Measurements from ENCODE around the gene NUMA1. TPM values are rescaled to one million over a fixed set of nuclear protein-coding genes. Genes with fewer than 3 reads are reported as not detected.

NUMA1 gene
- total and polyA plus RNA-seq, 9 of the 15 experiments (the other 6 are each of a cell fraction or from before 2014, with no cell fraction given) = 4.1 to 104 (median 51.2) TPM

DNA sequence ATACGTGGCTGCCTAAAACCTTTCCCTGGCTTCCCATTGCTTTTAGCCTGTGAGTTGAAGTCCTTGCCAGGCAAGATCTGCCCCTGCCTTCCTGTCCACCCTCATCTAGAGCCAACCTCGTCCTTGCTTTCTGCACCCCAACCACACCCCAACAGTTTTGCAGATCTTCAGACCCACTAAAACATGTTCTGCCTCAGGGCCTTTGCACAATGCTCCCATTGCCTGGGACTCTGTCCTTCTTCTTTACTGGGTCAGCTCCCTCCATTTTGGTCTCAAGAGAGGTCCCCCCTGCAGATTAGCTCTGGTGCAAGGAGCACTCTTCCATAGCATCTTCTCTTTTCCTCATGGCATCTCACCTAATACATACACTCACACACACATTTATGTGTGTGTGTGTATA lies 40.6 kb upstream of the NUMA1 start:
- ChIA-PET CTCF (ENCODE audit: low intra/inter-chr PET ratio) (no interaction called here), POLR2A (interaction anchor here (0.6 to 1.5 kb wide), 2 partner anchors 9 to 1638 kb away, joined by 3 to 5 read pairs; partner anchors contain the start of gene ANAPC15)
- 49% methylated on average over 2 of the region's 2 CpGs for WGBS (ENCODE audit: insufficient coverage, low coverage, missing lambda C conversion rate)
- intact Hi-C loops (cut with micrococcal nuclease) = no loop called here
- no TSS peak for BruUV-seq (replicated peaks)
- peaks cover 31 to 40% of the 10 kb centered on the region in 2 experiments for H3K4me1 ChIP-seq (replicated peaks in 1 of 2; ENCODE audit: control insufficient read depth in 2 of 2, insufficient read depth in 2 of 2, low read length in 2 of 2)
- no peak overlapping the region for H3K4me3 ChIP-seq
- no peaks in the 10 kb centered on the region for H3K79me2 ChIP-seq (ENCODE audit: control insufficient read depth, insufficient read depth, low read length)
- H3K4me2 ChIP-seq (ENCODE audit: insufficient read depth, low read length) = no peak overlapping the region
- peak overlapping the region; percentile 17; the same call in 1 of the 2 replicates for H2AFZ ChIP-seq (ENCODE audit: low read depth, low read length)
- H3K9me3 ChIP-seq (replicated peaks; ENCODE audit: control insufficient read depth, insufficient read depth, low read depth, low read length) = no peaks in the 10 kb centered on the region
- no peak for DNase-seq (ENCODE audit: extremely low read depth in 1 of 4, low spot score in 3 of 4)
- FAIRE-seq = no peak
- TF ChIP-seq CHD4 (IDR thresholded peaks at IDR 0.05; ENCODE audit: insufficient read depth, insufficient replicate concordance, low read depth, low read length, poor library complexity, severe bottlenecking) (no peak), RBM25 (IDR thresholded peaks at IDR 0.05; ENCODE audit: low read depth, low read length, severe bottlenecking) (peak; percentile 59)
- H3K9me1 ChIP-seq (ENCODE audit: control insufficient read depth, insufficient read depth, low read length) = no peaks in the 10 kb centered on the region
- H3K27ac ChIP-seq (ENCODE audit: extremely low read depth, low read depth, low read length) = no peak overlapping the region
- H3K36me3 ChIP-seq (ENCODE audit: control insufficient read depth, insufficient read depth, low read length) = no peaks in the 10 kb centered on the region
- H3K27me3 ChIP-seq (ENCODE audit: control insufficient read depth in 2 of 2, insufficient read depth in 2 of 2, low read length in 2 of 2) = no peaks in the 10 kb centered on the region
- in situ Hi-C loops (cut with MboI) = no loop called here
- H4K20me1 ChIP-seq (replicated peaks; ENCODE audit: control insufficient read depth, insufficient read depth, low read length) = no peaks in the 10 kb centered on the region
- H3K9ac ChIP-seq (ENCODE audit: insufficient read depth in 1 of 2, low read depth in 2 of 2, low read length in 2 of 2) = peak overlapping the region in 1 of 2 experiments; percentile 38; a peak in 1 of 4 replicates
- no peak for ATAC-seq

DNA sequence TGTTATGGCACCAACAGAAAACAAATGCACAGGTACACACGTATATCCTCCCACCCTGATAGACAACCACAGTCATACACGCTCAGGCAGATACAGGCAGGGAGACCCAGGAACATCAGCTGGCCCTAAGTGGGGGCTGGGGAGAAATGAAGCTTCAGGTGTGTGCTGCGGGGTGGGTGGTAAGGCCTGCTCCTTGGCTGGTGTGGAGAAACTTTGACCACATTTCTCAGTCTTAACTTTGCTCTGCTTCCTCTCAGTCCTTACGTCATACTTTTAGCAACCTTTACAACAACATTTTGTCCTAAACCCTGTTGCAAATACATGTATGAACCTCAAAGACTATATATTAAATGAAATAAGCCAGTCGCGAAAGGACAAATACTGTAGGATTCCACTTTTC lies 38.9 kb upstream of the NUMA1 start:
- Histone ChIP-seq H3K4me3 (no peak overlapping the region), H3K9me3 (replicated peaks; ENCODE audit: control insufficient read depth, insufficient read depth, low read depth, low read length) (no peaks in the 10 kb centered on the region), H3K27ac (ENCODE audit: extremely low read depth, low read depth, low read length) (peak overlapping the region; percentile 64; the same call in 1 of the 3 replicates), H3K4me1 (replicated peaks in 1 of 2; ENCODE audit: control insufficient read depth in 2 of 2, insufficient read depth in 2 of 2, low read length in 2 of 2) (peaks cover 29 to 47% of the 10 kb centered on the region in 2 experiments), H3K27me3 (ENCODE audit: control insufficient read depth in 2 of 2, insufficient read depth in 2 of 2, low read length in 2 of 2) (no peaks in the 10 kb centered on the region), H3K4me2 (ENCODE audit: insufficient read depth, low read length) (no peak overlapping the region; the same call in 1 of the 2 replicates), H3K9me1 (ENCODE audit: control insufficient read depth, insufficient read depth, low read length) (no peaks in the 10 kb centered on the region), H3K9ac (ENCODE audit: insufficient read depth in 1 of 2, low read depth in 2 of 2, low read length in 2 of 2) (peak overlapping the region; percentile 28 to 83; a peak in 2 of 4 replicates), H4K20me1 (replicated peaks; ENCODE audit: control insufficient read depth, insufficient read depth, low read length) (no peaks in the 10 kb centered on the region), H2AFZ (ENCODE audit: low read depth, low read length) (peak overlapping the region; percentile 78), H3K36me3 (ENCODE audit: control insufficient read depth, insufficient read depth, low read length) (no peaks in the 10 kb centered on the region), H3K79me2 (ENCODE audit: control insufficient read depth, insufficient read depth, low read length) (no peaks in the 10 kb centered on the region)
- in situ Hi-C loops (cut with MboI) = no loop called here
- ChIA-PET POLR2A (interaction anchor here (1.1 to 1.6 kb wide), 3 partner anchors 11 to 71 kb away, joined by 3 to 5 read pairs (median 4); no protein-coding TSS in a partner anchor), CTCF (ENCODE audit: low intra/inter-chr PET ratio) (no interaction called here)
- FAIRE-seq (no peak), ATAC-seq (peak; percentile 40), DNase-seq (ENCODE audit: extremely low read depth in 1 of 4, low spot score in 3 of 4) (no peak)
- intact Hi-C loops (cut with micrococcal nuclease) = no loop called here
- no TSS peak for BruUV-seq (replicated peaks)
- TF ChIP-seq, protein P1, sequence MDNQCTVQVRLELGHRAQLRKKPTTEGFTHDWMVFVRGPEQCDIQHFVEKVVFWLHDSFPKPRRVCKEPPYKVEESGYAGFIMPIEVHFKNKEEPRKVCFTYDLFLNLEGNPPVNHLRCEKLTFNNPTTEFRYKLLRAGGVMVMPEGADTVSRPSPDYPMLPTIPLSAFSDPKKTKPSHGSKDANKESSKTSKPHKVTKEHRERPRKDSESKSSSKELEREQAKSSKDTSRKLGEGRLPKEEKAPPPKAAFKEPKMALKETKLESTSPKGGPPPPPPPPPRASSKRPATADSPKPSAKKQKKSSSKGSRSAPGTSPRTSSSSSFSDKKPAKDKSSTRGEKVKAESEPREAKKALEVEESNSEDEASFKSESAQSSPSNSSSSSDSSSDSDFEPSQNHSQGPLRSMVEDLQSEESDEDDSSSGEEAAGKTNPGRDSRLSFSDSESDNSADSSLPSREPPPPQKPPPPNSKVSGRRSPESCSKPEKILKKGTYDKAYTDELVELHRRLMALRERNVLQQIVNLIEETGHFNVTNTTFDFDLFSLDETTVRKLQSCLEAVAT (IDR thresholded peaks at IDR 0.05) = no peak
- TF ChIP-seq CBX1 (IDR thresholded peaks at IDR 0.05; ENCODE audit: low read depth) (no peak), ZBTB8A (IDR thresholded peaks at IDR 0.05; ENCODE audit: partially characterized antibody) (no peak), ATF1 (CRISPR knock-in tag; IDR thresholded peaks at IDR 0.05) (no peak), ATF1 (tag; IDR thresholded peaks at IDR 0.05) (no peak)
- TF ChIP-seq, protein P2, sequence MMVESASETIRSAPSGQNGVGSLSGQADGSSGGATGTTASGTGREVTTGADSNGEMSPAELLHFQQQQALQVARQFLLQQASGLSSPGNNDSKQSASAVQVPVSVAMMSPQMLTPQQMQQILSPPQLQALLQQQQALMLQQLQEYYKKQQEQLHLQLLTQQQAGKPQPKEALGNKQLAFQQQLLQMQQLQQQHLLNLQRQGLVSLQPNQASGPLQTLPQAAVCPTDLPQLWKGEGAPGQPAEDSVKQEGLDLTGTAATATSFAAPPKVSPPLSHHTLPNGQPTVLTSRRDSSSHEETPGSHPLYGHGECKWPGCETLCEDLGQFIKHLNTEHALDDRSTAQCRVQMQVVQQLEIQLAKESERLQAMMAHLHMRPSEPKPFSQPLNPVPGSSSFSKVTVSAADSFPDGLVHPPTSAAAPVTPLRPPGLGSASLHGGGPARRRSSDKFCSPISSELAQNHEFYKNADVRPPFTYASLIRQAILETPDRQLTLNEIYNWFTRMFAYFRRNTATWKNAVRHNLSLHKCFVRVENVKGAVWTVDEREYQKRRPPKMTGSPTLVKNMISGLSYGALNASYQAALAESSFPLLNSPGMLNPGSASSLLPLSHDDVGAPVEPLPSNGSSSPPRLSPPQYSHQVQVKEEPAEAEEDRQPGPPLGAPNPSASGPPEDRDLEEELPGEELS (CRISPR knock-in tag; IDR thresholded peaks at IDR 0.05; ENCODE audit: borderline replicate concordance) = no peak
- WGBS (ENCODE audit: insufficient coverage, low coverage, missing lambda C conversion rate) = 73% methylated on average over 6 of the region's 6 CpGs

All from K562 (cell line).